GM15510 (cell line): ENCODE results near the gene ZNF169.

Source experiments
- POLR2A ChIP-seq: IDR thresholded peaks from 3 replicates; pipeline ENCODE4 v1.6.1; 2011; ENCODE audit warnings: borderline replicate concordance; ENCODE audit not compliant: insufficient read length; ENCODE audit errors: extremely low read depth

The ZNF169 gene

DNA sequence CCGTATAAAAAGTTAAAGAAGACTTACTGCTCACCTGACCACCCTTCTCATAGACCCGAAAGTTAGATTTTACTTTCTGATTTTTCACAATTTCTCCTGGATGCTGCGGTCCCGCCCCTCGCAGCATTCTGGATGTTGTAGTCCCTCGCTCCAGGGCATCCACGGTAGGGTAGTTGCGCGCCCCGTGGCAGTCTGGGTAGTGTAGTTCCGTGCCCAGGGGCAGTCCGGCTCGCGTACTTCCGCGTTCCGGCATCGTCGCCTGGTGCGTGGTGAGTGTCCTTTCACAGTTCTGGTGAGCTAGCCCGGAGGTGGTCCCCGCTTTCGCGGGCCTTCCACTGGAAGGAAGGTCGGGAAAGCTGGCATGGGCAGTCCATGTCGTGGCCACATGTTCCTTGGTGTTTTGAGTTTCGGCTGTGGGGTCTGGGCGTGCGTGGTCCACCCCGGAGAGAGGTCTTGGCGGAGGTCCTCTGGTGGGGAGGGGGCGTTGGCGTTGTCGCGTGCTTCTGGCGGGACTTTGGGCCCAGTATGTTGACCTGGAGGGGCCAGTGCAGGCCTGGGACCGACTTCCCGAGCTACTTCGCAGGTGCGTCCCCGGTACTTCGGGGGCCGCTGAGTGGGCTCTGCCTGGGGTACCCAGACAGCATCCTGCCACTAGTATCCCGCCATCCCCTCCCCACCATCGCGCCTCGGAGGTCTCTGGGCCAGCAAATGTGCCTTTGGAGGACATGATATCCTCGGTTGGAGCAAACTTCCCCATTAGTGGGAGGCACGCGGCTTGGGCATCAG lies at the start of gene ZNF169:
TSS of gene ZNF169 (plus strand) at position 222 of the 786 bp plus-strand sequence. CDS start 19,515 bp downstream, outside the sequence.
- peak; percentile 71 for TF ChIP-seq POLR2A

DNA sequence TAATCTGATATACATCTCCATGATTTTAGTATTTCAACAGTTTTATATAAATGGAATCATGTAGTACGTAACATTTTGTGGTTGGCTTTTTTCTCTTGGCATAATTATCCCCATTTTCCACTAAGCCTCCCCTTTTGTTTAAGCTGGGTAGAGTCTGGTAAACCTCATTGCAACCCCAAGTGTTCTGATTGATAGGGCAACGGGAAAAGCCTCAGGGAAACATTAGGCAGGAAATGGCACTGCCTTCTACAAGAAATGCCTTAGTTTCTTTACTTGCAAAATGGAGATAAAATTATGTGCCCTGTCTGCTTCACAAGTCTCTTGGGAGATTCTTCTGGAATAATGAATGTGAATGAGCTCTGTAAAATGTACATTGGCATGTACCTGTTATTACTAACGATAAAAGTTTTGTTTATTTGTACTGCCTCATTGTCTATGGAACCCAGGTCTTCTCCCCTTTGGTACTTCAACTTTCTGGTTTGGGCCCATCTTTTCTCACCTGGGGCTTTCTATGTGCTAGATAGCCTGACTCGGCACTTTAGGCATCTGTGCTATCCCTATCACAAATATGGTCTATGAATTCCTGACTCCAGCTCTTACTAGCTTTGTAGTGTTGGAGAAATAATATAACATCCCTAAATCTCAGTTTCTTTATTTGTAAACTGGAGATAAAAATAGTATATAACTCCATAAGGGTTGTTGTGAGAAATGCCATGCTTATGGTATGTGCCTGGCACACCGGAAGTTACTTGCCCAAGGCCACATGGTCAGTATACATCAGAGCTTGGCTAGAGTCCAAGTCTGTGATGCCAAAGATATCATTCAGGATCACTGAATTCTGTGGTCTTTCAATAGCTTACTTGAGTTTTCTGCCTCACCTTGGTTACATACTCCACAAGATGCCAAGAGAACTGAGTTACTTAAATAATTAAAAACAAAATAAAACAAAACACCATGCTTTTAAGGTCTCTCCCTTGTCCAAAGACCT lies 48.2 kb upstream of the ZNF169 start:
- TF ChIP-seq POLR2A, result no peak

DNA sequence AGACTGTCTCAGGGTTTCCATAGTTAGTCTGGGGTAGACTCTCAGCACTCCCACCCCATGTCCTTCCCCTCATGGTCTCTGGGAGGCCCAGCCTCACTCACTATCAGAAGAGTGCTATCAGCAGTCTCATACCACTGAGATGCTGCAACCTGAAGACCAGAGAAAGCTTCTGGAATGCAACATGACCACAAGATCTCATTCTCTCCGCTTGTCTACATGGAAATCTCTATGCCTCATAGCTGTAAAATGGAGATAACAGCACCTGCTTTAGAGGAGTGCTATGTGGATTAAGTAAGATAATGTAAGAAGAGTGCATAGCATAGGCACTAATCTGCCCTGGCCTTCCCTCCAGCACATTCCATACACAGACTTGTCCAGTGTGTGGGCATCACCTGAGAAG lies 47.0 kb upstream of the ZNF169 start:
- TF ChIP-seq POLR2A, result no peak

DNA sequence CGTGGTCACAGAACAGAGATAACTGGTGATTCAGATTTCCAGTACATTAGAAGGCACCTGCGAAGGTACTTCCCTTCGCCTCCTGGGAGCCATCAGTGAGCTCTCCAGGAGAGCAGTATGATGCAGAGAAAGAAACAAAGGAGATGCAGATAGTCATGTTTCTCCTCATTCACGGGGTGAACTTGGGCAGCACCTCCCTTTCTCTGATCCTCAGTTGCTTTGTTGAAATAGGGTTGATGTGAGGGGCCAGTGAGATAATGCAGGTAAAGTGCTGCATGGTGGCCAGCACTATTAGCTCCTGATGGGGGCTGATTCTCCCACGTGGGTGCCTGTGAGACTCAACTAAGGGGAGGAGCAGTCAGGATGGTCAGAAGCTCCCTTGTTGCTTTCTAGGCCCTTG lies 46.6 kb upstream of the ZNF169 start:
- no peak for TF ChIP-seq POLR2A

DNA sequence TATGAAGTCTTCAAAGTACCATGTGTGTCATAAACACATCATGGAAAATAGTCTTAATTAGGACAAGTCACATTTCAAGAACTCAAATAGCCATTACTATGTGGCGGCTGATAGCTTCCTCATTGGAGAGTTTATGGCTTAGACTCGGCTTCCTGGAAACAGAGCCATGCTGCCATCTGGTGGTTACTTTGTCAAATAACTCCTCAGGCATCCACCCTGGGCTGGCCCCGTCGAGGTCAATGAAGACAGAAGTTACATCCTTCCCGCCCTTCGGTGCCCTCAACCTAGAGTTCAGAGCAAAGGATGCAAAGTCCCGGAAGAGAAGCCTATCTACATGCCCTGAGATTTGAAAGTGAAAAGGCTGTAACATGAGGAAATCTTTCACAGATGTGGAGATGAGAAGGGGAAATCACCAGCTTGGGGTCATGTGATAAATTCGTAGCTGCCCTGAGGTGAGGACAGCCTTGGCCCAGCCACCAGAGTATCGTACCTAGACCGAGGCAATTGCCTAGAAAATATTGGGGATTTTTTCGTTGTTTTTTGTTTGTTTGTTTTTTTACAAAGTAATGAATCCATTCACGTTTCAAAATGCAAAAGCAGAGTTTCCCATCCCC lies 45.5 kb upstream of the ZNF169 start:
- no peak for TF ChIP-seq POLR2A

DNA sequence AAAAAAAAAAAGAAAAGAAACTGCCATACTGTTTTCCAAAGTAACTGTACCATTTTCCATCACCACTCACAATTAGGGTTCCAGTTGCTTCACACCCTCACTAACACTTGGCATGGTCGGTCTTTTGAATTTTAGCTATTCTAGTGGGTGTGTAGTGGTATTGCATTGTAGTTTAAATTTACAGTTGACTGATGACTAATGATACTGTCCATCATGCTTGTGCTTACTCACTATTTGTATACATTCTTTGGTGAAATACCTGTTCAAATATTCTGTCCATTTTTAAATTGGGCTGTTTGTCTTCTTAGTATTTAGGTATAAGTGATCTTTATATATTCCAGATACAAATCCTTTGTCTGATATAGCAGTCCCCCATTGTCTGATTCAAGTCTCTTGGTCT lies 36.2 kb upstream of the ZNF169 start:
- no peak for TF ChIP-seq POLR2A

DNA sequence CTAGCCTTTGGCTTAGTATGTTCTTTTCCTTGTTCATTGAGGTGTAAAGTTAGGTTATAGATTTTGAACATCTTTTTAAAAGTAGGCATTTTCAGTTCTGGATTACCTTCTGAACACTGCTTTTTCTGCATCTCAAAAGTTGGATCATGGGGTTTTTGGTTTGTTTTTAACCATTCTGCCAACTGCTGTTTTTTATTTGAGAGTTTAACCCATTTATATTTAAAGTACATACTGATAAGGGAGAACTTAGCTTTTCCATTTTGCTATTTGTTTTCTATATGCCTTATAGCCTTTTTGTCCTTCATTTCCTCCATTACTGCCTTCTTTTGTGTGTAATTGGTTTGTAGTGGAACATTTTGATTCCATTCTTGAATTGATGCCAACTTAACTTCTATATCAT lies 30.5 kb upstream of the ZNF169 start:
- no peak for TF ChIP-seq POLR2A

DNA sequence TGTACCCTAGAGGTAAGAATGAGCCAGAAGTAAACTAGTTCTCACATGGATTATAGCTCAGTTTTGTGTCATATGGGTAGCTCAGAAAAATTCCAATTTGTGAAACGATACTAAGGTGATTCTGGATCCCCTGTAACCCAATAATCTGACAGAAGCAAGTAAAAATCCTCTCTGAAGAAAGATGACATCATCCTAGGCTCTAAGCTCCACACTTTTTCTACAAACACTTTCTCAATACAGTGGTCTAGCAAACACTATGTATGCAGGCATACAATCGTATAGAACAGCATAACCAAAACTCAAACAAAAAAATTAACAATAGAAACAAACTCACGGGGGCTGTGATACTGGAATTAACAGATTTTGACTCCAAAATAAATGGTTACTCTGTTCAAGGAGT lies 26.7 kb upstream of the ZNF169 start:
- no peak for TF ChIP-seq POLR2A

DNA sequence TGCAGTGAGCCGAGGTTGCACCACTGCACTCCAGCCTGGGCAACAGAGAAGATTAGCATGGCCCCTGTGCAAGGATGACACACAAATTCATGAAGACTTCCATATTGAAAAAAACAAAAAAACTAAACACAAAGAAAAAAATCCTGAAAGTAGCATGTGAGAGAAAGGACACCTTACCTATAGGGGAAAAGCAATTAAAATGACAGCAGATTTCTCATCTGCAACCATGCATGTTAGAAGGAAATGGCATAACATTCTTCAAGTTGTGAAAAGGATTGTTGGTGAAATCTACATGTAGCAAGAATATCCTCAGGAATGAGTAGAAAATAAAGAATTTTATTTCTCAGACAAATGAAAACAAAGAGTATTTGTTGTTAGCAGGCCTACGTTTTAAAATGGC lies 13.4 kb upstream of the ZNF169 start:
- TF ChIP-seq POLR2A, result no peak

DNA sequence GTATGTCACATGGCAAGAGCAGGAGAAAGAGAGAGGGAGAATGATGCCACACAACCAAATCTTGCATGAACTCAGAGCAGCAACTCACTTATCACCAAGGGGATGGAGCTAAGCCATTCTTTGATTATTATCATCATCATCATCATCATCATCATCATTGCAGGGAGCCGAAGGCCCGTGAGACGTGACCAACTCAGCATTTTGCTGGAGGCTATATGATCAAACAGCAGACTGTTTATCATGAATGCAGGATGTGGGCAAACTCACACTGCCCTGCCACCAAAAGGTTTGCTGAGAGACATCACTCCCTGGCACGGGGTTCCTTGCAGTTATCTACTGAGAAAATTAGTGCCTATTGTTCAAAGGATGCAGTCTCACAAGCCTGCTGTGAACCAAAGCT lies 8.6 kb upstream of the ZNF169 start:
- no peak for TF ChIP-seq POLR2A

DNA sequence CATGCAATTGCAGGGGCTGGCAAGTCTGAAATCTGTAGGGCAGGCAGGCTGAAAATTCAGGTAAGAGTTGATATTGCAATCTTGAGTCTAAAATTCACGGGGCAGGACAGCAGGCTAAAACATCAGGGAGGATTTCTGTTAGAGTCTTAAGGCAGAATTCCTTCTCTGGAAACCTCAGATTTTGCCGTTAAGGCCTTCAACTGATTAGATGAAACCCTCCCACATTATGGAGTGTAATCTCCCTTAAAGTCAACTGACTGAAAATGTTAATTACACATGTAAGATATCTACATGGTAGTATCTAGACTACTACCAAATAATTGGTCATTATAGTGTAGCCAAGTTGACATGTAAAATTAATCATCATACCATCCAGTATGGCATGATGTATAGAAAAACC lies 3.1 kb upstream of the ZNF169 start:
- no peak for TF ChIP-seq POLR2A

DNA sequence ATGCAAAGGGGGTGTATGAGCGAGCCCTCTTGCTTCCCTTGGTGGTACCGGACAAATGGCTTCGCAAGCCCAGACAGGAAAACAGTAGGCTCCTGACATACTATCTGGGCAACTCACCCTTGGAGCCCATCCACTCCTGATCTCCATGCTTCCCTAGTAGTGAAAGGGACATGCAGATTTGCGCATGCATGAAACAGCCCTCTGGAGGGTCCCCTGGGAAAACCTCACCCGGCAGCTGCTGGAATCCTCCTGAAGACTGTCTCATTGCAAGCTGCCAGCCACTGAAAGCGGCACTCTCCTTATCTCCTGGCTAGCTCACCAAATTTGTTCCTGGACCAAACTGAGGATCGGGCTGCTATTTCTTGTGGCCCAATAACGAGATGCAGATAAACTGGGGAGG lies 10.2 kb downstream of the ZNF169 start:
- no peak for TF ChIP-seq POLR2A

DNA sequence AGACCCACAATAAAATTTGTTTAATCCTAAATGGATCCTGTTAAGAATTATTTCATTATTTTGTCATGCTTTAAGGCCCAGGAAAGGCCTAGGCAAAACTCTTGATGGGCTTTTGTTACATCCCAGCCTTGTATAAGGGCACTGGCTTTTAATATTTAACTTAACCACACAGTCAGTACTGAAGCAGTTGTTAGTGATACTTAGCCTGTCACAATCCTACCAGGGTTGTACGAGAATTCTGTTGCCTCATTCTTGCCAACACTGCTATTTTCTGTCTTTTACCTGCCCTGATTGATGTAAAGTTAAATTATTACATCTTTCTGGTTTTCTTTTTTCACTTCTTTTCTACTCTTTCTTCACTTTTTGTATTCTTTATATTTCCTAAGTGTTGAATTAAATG lies 10.9 kb downstream of the ZNF169 start:
- TF ChIP-seq POLR2A, result no peak

DNA sequence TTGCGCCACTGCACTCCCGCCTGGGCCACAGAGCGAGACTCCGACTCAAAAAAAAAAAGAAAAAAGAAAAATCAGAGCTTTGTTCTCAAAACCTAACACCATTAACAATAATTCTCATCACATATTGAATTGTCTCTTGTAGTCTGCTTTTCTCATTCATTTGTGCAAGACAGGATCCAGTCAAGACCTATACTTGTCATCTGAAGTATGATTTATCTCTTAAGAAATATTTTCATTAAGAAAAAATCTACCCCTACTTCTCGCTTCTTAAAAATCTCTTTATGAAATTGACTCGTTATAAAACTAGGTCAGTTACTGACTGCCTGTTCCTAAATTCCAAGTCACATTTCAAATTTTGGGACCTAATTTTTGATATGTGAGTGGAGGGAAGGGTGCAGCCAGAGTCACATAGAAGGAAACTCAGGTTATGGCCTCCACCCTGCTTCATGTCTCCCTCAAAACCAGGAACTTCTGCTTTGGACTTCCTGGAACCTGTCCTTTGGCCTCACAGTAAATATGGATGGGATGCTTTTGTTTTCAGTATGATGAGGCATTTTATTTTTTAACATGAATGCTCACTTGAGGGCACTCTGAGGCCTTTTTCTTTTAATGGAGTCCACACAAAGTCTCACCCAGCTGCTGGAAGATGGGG lies 18.9 kb downstream of the ZNF169 start:
- no peak for TF ChIP-seq POLR2A
